HG02763 (cell line): ENCODE results near the gene RAP1GAP.
"Not testable (repeated sequence)": the region's sequence is repeated elsewhere in the genome, so short reads cannot be mapped to it uniquely, and the experiment has no call there.

Experiments used
- ATAC-seq: cut with Tn5 transposase; IDR thresholded peaks from one replicate; pipeline ENCODE4 v1.9.1; 2021; ENCODE audit warnings: mild to moderate bottlenecking, moderate library complexity; ENCODE audit not compliant: unreplicated experiment

The RAP1GAP gene

GRCh38 chr1:21680381-21680780, 11.2 kb upstream of the RAP1GAP start:
- ATAC-seq = no peak

- no peak for ATAC-seq
Observed at GRCh38 chr1:21677168-21677567, 8.0 kb upstream of the RAP1GAP start.

GRCh38 chr1:21674957-21675356, 5.8 kb upstream of the RAP1GAP start:
- ATAC-seq = no peak

- not testable (repeated sequence) for ATAC-seq
Observed at GRCh38 chr1:21673853-21674252, 4.7 kb upstream of the RAP1GAP start.

- no peak for ATAC-seq
Observed at GRCh38 chr1:21673277-21673780, 4.2 kb upstream of the RAP1GAP start.

GRCh38 chr1:21672478-21673276, 3.5 kb upstream of the RAP1GAP start:
- no peak for ATAC-seq

- no peak for ATAC-seq
Observed at GRCh38 chr1:21671915-21672314, 2.8 kb upstream of the RAP1GAP start.

- ATAC-seq = no peak
Observed at GRCh38 chr1:21670956-21671902, 2.1 kb upstream of the RAP1GAP start.

GRCh38 chr1:21670059-21670881, 1.1 kb upstream of the RAP1GAP start:
- ATAC-seq = no peak

GRCh38 chr1:21668951-21669257, 253 bp downstream of the RAP1GAP start:
- no peak for ATAC-seq

GRCh38 chr1:21668232-21668950, 766 bp downstream of the RAP1GAP start:
- no peak for ATAC-seq

GRCh38 chr1:21667348-21668231, 1.6 kb downstream of the RAP1GAP start:
- ATAC-seq = no peak

- no peak for ATAC-seq
Observed at GRCh38 chr1:21666576-21667320, 2.4 kb downstream of the RAP1GAP start.

- ATAC-seq = no peak
Observed at GRCh38 chr1:21665711-21666575, 3.2 kb downstream of the RAP1GAP start.

GRCh38 chr1:21664806-21665588, 4.2 kb downstream of the RAP1GAP start:
- no peak for ATAC-seq

GRCh38 chr1:21663951-21664805, 5.0 kb downstream of the RAP1GAP start:
- ATAC-seq = no peak
